GM19193 (cell line): ENCODE data around the gene DRC1.

Source experiments
- POLR2A ChIP-seq: IDR thresholded peaks from 4 replicates; pipeline ENCODE4 v1.6.1; 2011; ENCODE audit not compliant: insufficient read depth, insufficient read length; ENCODE audit errors: extremely low read depth

The DRC1 gene

GRCh38 chr2:26483516-26483915 is 81.8 kb downstream of the DRC1 start:
- no peak for TF ChIP-seq POLR2A

DNA sequence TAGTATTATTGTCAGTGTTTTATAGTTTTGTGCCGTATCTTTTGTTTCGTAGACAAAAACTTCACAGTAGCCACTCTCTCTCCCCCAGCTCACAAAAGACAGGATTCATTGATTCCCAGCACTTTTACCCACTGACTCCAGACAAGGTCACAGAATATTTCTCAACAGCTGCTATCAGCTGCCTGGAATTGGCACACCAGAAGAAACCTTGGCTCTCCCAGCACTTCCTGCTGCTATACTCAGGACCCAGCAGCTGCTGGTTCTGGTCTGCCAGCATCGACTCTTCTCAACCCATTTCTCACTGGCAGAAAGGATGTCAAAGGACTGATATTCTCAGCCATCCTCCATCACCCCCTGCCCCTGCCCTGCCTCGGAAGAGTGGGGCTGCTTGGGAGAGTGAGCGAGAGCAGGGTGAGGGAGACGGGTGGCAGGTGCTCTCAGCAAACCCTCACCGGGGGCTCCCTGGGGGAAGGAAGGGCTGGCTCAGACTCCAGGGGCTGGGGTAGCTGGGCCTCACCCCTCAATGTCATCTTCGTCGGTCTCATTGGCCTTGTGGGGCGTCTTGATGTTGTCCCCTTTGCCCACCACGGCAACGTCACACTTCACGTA is 82.3 kb downstream of the DRC1 start:
- no peak for TF ChIP-seq POLR2A

DNA sequence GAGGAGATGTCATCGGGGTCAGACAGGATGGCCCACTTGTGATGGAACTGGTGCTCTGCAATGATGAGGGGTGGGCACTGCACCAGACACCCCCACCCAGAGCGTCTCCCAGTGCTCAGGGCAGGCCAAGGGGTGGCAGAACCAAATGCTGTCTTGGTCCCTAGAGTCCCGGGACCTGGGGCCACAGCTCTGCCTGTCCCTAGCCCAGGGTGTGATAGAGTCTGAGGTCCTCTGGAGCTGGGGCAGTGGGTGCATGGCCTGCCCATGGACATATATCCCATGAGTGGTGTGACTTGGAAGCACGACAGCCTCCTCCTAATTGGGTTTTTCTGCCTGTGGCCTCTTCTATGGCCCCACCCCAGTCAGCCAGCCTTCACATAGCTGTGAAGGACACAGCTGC is 82.9 kb downstream of the DRC1 start:
- TF ChIP-seq POLR2A, result no peak

GRCh38 chr2:26485099-26485498 is 83.4 kb downstream of the DRC1 start:
- TF ChIP-seq POLR2A, result no peak

- no peak for TF ChIP-seq POLR2A
These were observed 84.2 kb downstream of the DRC1 start for GRCh38 chr2:26485725-26486418.

- no peak for TF ChIP-seq POLR2A
These were observed 85.1 kb downstream of the DRC1 start for GRCh38 chr2:26486789-26487188.

DNA sequence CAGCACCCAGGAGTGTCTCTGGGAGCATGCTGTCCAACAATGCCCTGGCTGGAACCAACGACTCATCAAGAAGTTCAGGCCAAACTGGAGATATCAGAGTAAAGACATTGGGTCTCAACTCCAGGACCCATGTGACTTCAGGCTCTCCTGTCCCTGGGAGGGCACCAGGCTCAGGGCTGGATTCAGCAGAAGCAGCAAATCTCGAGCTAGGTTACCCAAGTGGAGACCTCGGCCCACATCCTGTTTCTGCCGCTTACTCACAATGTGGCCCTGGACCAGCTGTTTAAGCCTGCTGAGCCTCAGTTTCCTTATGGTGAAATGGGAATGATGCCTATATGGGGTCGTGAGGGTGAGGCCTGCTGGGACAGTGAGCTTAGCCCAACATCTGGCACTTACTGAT is 85.5 kb downstream of the DRC1 start:
- TF ChIP-seq POLR2A, result no peak

- TF ChIP-seq POLR2A, result no peak
These were observed 86.9 kb downstream of the DRC1 start for GRCh38 chr2:26488463-26489212.

GRCh38 chr2:26489213-26489850 is 87.6 kb downstream of the DRC1 start:
- no peak for TF ChIP-seq POLR2A

GRCh38 chr2:26491563-26492167 is 89.9 kb downstream of the DRC1 start:
- no peak for TF ChIP-seq POLR2A

DNA sequence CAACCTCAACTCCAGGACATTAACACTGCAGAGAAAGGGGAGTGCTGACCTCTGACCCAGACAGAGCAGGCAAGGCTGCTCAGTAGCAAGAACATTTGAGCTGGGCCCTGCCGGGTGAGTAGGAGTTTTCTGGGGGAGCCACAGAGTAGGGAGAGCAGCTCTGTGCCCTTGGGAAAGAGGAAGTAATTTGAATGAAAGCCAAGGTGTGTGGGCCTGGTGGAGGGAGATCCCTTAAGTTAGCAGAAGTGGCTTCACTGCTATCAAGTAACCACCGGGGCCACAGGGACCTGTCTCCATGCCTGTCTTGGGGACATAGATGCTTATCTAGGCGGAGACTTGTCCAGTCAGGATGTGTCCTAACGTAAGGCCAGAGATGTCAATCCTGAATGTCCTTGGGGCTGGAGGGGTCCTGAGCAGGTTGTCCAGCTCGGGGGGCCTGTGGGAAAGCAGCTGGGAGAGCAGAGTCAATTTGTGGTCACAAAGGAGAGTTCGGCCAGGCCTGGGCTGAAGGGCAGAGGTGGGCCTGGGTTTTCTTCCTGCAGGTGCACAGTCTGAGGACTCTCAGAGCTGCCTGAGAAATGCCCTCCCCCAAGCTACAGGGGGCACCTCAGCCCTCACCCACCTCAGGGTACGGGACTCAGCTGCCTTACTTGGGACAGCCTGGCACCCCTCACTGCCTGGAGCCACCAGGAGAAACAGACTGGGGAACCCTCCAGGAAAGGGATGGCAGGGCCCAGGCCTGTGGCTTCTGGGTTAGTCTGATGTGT is 91.2 kb downstream of the DRC1 start:
- TF ChIP-seq POLR2A, result no peak

DNA sequence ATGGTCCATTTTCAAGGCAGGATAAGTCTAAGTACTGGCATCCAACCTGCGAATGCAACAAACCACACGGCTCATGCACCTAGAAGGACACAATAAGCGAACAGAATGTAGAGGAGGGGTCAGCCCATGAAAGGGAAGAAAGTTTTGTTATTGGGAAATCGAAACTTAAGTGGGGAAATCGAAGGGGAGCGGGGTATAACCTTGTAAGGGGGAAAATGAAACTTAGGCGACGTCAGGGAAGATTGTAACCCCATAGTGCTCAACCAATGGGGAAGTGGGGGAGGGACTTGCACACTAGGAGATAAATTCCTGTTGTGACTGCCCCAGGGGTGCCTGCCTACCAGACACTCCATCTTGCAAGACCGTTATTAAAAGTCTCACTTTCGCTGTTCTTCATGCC is 91.8 kb downstream of the DRC1 start:
- no peak for TF ChIP-seq POLR2A

DNA sequence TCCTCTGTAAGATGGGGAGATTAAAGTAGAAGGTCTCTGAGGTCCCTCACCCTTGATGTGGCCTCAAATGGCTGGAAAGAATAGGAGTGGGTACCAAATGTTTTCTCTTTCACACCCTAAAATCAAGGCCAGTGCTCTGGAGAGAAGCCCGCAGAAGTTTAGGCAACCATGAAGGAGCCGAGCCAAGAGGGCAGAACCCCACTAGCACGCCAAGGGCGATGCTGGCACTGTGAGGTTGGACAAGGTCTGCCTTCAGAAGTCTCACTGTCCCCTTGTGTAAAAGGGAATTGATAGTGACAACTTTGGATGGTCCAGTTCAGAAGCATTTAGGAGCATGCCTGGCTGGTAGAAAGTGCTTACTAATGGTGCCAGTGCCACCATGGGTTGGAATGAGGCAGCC is 92.5 kb downstream of the DRC1 start:
- TF ChIP-seq POLR2A, result no peak

- TF ChIP-seq POLR2A, result no peak
These were observed 93.2 kb downstream of the DRC1 start for GRCh38 chr2:26494891-26495290.
